Activated T-cell treated with anti-CD3 and anti-CD28 coated beads, Interleukin-2, amount 50 U/mL, for 48 hours (primary cell): Measurements from ENCODE around the gene IRS1.

Experiments
- DNase-seq, 2 experiments: peaks; one replicate each; pipeline ENCODE4 v3.0.0-alpha.2; 2020

Gene IRS1

DNA sequence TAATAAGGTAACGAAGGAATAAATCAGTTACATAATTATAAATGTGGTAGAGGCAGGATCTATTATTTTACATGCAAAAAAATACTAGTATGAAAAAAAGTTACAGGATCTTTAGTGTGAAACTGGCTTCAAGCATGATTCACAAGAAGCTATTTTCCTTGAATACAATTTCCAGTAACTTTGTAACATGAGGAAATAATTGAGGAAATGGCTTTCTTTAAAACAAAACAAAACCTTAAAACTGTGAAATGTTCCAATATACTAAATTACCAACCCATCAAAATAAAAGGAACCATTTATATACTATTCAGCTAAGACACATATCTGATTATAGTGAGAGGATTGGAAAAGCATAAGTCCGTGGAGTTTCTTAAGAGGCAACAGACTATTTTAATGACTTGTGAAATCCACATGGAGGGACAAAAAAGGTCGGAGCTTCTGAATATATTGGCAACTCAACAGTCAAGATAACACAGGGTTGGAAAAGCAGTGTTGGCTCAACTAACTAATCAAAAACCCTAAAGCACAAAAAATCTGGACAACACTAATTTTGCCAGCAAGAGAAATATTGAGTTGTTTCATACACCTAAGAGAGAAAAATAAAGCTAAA lies 10.6 kb downstream of the IRS1 start:
- DNase-seq, result no peak

- no peak for DNase-seq
Measured at GRCh38 chr2:226788064-226788463, 11.6 kb downstream of the IRS1 start.

DNA sequence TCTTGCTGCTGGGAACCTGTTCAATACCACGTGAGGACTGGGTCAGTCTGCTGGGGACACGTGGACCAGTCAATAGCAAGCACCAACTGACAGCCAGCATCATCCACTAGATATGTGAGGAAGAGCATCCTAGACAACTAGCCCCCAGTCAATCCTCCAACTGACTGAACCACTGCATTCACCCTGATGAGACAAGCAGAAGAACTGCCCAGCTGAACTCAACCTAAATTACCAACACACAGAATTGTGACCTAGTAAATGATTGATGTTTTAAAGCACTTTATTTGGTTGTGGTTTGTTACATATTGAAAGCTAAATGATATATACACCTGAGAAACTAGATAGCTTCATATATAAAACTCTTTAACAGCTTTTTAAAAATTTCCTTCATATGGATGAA lies 15.7 kb downstream of the IRS1 start:
- DNase-seq, result no peak

GRCh38 chr2:226782092-226782713 lies 17.4 kb downstream of the IRS1 start:
- no peak for DNase-seq

GRCh38 chr2:226780431-226780830 lies 19.2 kb downstream of the IRS1 start:
- DNase-seq, result no peak

GRCh38 chr2:226777611-226778010 lies 22.0 kb downstream of the IRS1 start:
- no peak for DNase-seq

- no peak for DNase-seq
Measured at GRCh38 chr2:226776104-226776503, 23.5 kb downstream of the IRS1 start.

DNA sequence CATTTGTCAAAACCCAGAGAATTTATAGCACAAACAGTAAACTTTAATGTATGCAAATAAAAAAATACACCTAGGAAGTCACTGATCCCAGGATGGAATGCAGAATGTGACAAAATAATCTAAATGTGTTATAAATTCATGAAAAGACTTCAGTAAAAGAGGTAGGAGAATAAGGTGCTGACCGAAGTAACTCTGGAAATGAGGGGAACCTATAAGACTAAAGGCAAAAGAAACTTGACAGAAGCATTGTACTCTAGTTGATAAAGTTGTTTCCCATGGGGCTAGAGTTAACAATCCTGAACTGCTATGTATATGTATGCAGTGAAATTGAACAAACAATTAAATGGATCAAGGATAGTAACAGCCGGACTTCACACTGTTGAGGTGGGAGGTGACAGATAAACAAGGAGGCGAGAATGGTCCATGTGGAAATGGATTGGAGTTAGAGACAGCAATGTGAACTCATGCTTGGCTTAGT lies 24.5 kb downstream of the IRS1 start:
- DNase-seq, result no peak

DNA sequence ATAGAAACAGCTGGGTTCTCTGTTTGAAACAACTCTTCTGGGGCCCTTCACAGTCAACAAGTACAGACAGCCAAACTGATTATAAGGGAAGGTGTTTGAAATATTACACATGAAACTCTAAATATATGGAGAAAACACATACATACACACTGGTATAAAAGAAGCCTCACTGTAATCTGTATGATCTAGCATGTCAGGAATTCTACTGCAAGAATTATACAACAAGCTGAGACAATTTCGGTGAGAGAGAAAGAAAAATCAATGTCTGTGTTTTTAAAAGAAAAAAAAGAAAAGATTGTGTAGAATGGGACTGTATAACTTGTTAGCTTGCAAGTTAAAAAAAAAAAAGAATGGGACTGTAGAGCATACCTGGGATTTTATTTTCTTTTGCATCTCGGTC lies 26.3 kb downstream of the IRS1 start:
- DNase-seq, result no peak

DNA sequence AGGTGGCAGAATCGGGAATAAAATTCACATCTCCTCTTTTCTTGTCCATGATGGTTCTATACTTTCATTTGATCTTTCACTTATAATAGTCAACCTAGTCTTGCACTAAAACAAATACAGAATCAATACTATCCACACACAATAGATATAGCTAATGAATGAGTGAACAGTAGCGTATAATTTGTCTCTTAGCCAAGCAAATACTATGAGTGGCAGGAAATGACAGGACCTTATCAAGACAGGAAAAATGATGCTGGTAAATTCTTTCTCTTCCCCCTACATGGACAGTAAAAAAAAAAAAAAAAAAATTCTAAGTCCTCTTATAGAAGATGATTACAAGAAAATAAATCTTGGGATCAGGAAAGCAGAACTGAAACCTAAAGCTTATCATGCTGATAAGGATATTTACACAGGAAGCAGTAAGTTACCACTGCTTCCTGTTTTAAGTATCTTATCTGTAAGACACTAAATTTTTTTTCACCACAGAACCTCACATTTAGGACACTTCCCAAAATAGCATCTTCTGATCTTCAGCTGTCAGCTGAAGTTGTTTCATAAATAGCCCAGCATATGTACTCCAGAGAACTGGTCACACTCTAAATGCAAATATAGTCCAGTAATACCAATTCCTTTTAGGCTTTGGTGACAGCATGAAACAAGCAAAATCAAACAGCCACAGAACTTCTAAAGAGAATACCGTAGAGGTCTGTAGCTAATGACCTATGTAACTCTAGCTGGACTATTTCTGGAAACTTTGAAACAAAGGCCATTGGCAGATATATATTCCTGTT lies 27.0 kb downstream of the IRS1 start:
- no peak for DNase-seq

DNA sequence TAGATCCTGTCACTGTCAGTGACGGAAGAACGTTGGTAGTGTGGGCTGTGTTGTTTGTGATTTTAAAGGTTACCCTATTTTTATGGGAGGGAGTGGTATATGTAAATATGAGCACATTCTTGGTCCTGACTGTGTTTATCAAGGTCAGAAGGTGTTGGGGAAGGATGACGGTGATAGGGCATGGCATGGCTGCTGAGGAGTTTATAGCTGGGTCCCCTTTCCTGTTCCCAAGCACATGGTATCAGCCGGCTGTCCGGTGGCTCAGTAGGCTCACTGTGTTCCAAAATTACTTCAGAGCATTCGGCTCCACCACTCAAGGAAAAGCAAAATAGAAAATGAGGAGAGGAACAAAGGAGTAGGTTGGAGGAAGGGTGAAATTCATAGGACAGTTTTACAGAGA lies 28.6 kb downstream of the IRS1 start:
- no peak for DNase-seq

DNA sequence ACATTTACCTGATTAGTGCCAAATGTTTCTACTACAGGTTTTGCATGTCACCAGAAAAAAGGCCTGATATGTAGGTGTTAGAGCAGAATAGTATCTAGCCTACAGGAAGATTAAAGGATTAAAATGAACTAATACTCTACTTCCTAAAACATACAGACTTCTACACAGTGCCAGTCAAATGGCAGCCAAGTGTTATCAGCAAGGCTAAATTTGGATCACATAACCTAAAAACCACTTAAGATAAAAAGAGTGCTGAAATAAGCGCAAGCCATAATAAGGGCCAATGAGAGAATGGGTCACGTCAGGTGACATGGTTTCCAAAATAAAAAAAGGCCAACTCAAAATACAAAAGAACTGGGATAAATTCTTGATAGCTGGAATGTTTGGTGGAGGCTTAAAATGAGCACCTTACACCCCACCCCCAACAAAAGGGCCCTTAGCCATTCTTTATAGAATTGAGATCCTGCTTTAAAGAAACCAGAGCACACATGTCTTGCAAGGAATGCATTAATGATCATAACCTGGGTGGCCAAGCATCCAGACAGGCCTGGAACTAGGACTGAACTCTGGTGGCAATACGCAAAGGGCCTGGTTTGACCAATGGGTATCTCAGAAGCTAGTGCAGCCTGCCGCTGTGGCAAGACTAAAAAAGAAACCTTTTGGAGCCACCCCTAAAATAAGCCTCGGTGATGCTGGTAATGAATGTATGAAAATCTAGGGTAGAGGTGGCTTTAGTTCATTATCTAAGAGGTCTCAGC lies 32.4 kb downstream of the IRS1 start:
- DNase-seq, result no peak

DNA sequence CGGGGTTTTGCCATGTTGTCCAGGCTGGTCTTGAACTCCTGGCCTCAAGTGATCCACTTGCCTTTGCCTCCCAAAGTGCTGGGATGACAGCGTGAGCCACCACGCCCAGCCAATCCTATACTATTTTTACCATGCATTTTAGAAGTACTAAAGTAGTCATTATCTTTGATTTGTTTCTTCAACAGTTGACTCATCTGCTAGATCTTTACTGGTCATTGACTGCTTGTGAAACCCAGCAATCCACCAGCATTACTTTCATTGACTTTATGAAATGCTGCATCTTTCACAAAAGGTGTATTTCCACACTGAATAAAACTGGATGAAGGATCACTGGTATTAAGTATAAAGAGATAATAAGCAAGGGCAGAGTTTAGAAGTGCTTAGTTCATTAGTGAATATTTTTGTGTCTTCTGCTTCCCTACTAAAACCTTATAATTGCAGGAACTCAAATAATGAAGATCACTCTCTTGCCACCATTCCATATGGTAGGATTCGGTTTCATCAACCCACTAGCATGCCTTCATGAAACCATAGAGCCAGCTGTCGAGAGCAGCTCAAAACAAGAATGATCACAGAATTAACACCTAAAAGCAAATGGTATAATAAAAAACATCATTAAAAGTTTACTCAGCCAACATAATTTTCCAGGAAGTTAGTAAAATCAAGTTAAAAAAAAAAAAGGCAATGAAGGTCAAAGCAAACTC lies 33.1 kb downstream of the IRS1 start:
- no peak for DNase-seq

DNA sequence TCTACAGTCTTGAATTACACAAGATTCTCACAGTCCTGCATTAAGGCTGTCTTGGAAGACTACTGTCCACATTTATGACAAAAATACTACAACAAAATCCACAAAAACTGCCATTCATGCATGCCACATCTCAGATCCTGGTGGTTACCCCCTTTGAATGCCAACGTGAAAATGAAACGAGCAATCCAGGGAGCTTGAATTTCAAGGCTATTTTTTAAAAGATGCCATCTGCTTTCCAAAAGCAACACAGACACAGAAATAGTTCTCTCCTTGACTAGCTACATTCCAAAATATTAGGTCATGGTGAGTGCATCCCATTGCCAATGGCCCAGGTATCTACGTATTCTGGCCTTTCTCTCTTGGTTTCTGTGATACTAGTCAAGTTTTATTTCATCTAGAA lies 36.3 kb downstream of the IRS1 start:
- DNase-seq, result no peak

DNA sequence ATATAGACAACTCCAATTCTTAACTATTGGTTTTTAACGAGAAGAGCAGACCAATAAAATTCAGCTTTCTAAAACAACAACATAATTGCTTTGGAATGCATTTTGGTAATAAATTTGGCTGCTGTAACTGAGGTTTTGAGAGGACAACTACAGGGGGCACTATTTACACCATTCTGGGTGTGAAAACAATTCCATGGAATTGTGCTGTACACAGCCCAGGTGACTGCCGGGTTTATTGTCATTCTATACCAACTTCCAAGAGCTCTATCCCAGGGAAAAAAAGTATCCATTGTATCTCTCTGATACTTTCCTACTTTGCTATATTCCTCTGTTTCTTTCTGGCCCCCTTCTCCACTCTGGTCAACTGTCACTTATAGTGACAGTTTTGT lies 38.4 kb downstream of the IRS1 start:
- DNase-seq, result no peak

GRCh38 chr2:226760412-226761194 lies 39.0 kb downstream of the IRS1 start:
- DNase-seq, result no peak

GRCh38 chr2:226759768-226760167 lies 39.9 kb downstream of the IRS1 start:
- DNase-seq, result no peak

- DNase-seq, result no peak
Measured at GRCh38 chr2:226758921-226759640, 40.5 kb downstream of the IRS1 start.

DNA sequence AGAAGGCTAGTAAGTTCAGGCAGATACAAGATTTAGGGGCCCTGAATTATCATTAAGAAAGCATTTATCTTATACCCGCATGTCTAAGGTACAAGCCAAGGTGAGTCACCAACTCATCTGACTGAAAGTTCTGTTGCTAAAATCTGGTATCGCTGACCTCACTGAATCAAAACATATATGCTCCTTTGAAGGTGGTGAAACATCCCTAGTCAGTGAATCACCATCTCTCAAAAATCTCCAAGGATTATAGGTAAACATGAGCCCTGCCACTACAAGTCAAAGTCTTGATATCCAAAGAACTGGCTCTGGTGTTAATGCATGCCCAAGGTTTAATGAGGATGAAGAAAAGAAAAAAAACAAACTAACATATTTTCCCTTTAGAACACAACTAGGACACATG lies 43.5 kb downstream of the IRS1 start:
- no peak for DNase-seq

GRCh38 chr2:226755631-226756030 lies 44.0 kb downstream of the IRS1 start:
- DNase-seq, result no peak
